Measurements from ENCODE around the gene ARSK.

DNA sequence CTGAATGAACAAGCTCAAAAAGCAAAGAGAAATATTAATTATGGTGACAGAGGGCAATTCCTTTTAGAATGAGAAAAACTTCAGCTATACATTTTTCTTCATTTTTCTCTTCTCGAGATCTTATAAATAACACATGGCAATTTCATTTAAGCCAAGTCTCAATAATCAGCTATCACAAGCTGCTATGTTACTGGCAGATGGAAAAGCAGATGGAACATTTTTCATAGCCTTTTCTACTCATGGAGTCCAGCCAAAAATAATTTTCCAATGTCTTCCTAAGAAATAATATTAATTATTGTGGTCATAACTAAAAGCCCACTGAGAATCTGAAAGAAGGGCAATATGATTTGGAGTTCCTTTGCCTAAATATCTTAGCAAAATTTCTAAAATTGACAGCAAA, 35.8 kb upstream of the ARSK start:
- no peak for TF ChIP-seq POLR2A (IDR thresholded peaks at IDR 0.05)
- TF ChIP-seq, protein P1, sequence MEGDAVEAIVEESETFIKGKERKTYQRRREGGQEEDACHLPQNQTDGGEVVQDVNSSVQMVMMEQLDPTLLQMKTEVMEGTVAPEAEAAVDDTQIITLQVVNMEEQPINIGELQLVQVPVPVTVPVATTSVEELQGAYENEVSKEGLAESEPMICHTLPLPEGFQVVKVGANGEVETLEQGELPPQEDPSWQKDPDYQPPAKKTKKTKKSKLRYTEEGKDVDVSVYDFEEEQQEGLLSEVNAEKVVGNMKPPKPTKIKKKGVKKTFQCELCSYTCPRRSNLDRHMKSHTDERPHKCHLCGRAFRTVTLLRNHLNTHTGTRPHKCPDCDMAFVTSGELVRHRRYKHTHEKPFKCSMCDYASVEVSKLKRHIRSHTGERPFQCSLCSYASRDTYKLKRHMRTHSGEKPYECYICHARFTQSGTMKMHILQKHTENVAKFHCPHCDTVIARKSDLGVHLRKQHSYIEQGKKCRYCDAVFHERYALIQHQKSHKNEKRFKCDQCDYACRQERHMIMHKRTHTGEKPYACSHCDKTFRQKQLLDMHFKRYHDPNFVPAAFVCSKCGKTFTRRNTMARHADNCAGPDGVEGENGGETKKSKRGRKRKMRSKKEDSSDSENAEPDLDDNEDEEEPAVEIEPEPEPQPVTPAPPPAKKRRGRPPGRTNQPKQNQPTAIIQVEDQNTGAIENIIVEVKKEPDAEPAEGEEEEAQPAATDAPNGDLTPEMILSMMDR (IDR thresholded peaks at IDR 0.05): no peak
